ENCODE results near the gene TAF9B. TPM values are rescaled to one million over a fixed set of nuclear protein-coding genes. Genes with fewer than 3 reads are reported as not detected.
"Not testable (repeated sequence)": the region's sequence is repeated elsewhere in the genome, so short reads cannot be mapped to it uniquely, and the experiment has no call there.

Gene TAF9B
- total RNA-seq, 2 donors from 2014 or later = 11.7 to 21.4 TPM

GRCh38 chrX:78165425-78165824, 26.0 kb upstream of the TAF9B start:
- DNase-seq (no peak), ATAC-seq (no peak)
- Histone ChIP-seq H3K4me3 (no peak overlapping the region), H3K27ac (no peak overlapping the region), H3K36me3 (replicated peaks in 1 of 2; ENCODE audit: insufficient read depth in 1 of 2, low read depth in 2 of 2) (no peaks in the 10 kb centered on the region), H3K4me1 (no peaks in the 10 kb centered on the region), H3K9me3 (no peaks in the 10 kb centered on the region), H3K27me3 (no peaks in the 10 kb centered on the region)
- 33% methylated on average over 1 of the region's 1 CpG for WGBS, 2 donors
- intact Hi-C loops (cut with DNase I) = no loop called here
- TF ChIP-seq CTCF (IDR thresholded peaks at IDR 0.05) (no peak), POLR2A (IDR thresholded peaks at IDR 0.05) (no peak)

GRCh38 chrX:78163175-78163574, 23.7 kb upstream of the TAF9B start:
- ATAC-seq; H3K36me3 ChIP-seq (replicated peaks in 1 of 2; ENCODE audit: insufficient read depth in 1 of 2, low read depth in 2 of 2); DNase-seq; H3K4me3 ChIP-seq; H3K27me3 ChIP-seq; H3K27ac ChIP-seq; H3K9me3 ChIP-seq; intact Hi-C loops (cut with DNase I); H3K4me1 ChIP-seq: not testable (repeated sequence)
- 63 to 81% methylated on average over 2 to 4 of the region's 4 CpGs for WGBS, 2 donors

GRCh38 chrX:78160711-78161110, 21.3 kb upstream of the TAF9B start:
- H3K36me3 ChIP-seq (replicated peaks in 1 of 2; ENCODE audit: insufficient read depth in 1 of 2, low read depth in 2 of 2); H3K4me1 ChIP-seq; H3K27ac ChIP-seq; H3K4me3 ChIP-seq; ATAC-seq; DNase-seq; H3K27me3 ChIP-seq; intact Hi-C loops (cut with DNase I); H3K9me3 ChIP-seq: not testable (repeated sequence)
- WGBS, 2 donors = 64 to 73% methylated on average over 4 of the region's 4 CpGs

GRCh38 chrX:78157846-78158245, 18.4 kb upstream of the TAF9B start:
- H3K27me3 ChIP-seq; DNase-seq; H3K27ac ChIP-seq; H3K4me1 ChIP-seq; H3K36me3 ChIP-seq (replicated peaks in 1 of 2; ENCODE audit: insufficient read depth in 1 of 2, low read depth in 2 of 2); ATAC-seq; H3K9me3 ChIP-seq; H3K4me3 ChIP-seq; intact Hi-C loops (cut with DNase I): not testable (repeated sequence)
- 53 to 58% methylated on average over 4 to 7 of the region's 10 CpGs for WGBS, 2 donors

GRCh38 chrX:78157373-78157772, 17.9 kb upstream of the TAF9B start:
- WGBS, 2 donors = 73 to 100% methylated on average over 1 to 2 of the region's 2 CpGs
- not testable (repeated sequence) for H3K4me1 ChIP-seq; H3K36me3 ChIP-seq (replicated peaks in 1 of 2; ENCODE audit: insufficient read depth in 1 of 2, low read depth in 2 of 2)

GRCh38 chrX:78147002-78147540, 7.6 kb upstream of the TAF9B start:
- H3K36me3 ChIP-seq (replicated peaks in 1 of 2; ENCODE audit: insufficient read depth in 1 of 2, low read depth in 2 of 2); ATAC-seq; H3K9me3 ChIP-seq; H3K27me3 ChIP-seq; H3K27ac ChIP-seq; H3K4me3 ChIP-seq; H3K4me1 ChIP-seq; DNase-seq; intact Hi-C loops (cut with DNase I): not testable (repeated sequence)
- WGBS, 2 donors = 86 to 91% methylated on average over 5 of the region's 5 CpGs

More at GRCh38 chrX:78157373-78157772, 17.9 kb upstream of the TAF9B start:
- intact Hi-C loops (cut with DNase I); H3K27ac ChIP-seq; DNase-seq; H3K9me3 ChIP-seq; ATAC-seq; H3K4me3 ChIP-seq; H3K27me3 ChIP-seq: not testable (repeated sequence)

GRCh38 chrX:78140206-78140605, 756 bp upstream of the TAF9B start:
- H3K4me1 ChIP-seq = no peaks in the 10 kb centered on the region
- no peaks in the 10 kb centered on the region for H3K9me3 ChIP-seq
- no peak overlapping the region for H3K4me3 ChIP-seq
- ATAC-seq (no peak), DNase-seq (no peak)
- TF ChIP-seq POLR2A (IDR thresholded peaks at IDR 0.05) (no peak), CTCF (IDR thresholded peaks at IDR 0.05) (no peak)
- intact Hi-C loops (cut with DNase I) = no loop called here
- no peak overlapping the region for H3K27ac ChIP-seq
- H3K36me3 ChIP-seq (replicated peaks in 1 of 2; ENCODE audit: insufficient read depth in 1 of 2, low read depth in 2 of 2) = no peaks in the 10 kb centered on the region
- H3K27me3 ChIP-seq = no peaks in the 10 kb centered on the region
- WGBS, 2 donors = 91 to 95% methylated on average over 8 to 9 of the region's 9 CpGs
